H1 (cell line): ENCODE data around the gene CAV1. TPM values are rescaled to one million over a fixed set of nuclear protein-coding genes. Genes with fewer than 3 reads are reported as not detected.

Experiments used
- CTCF ChIP-seq, 3 experiments: IDR thresholded peaks; 1 replicate in 2 of 3; 2 replicates in 1 of 3; pipeline versions ENCODE4 v1.5.1 to v1.6.1; 2011; ENCODE audit warnings: low read length in 3 of 3, mild to moderate bottlenecking in 3 of 3, inconsistent platforms in 2 of 3, low read depth in 1 of 3, moderate library complexity in 1 of 3; ENCODE audit not compliant: insufficient read depth in 1 of 3; ENCODE audit errors: control extremely low read depth in 1 of 3
- EP300 ChIP-seq, 2 experiments: IDR thresholded peaks; 1 replicate in 1 of 2; 2 replicates in 1 of 2; pipeline ENCODE4 v1.6.1; 2011 to 2012; ENCODE audit warnings: low read depth in 2 of 2, low read length in 2 of 2, mild to moderate bottlenecking in 2 of 2, borderline replicate concordance in 1 of 2, inconsistent platforms in 1 of 2, moderate library complexity in 1 of 2
- RBBP5 ChIP-seq: IDR thresholded peaks from 2 replicates; pipeline ENCODE4 v1.7.1; 2012; ENCODE audit warnings: low read depth, mild to moderate bottlenecking, inconsistent platforms, low read length, moderate library complexity, borderline replicate concordance
- SIRT6 ChIP-seq: IDR thresholded peaks from one replicate; pipeline ENCODE4 v1.7.1; 2012; ENCODE audit warnings: low read length, inconsistent platforms
- polyA plus RNA-seq, 7 experiments: library from polyadenylated mRNA; depleted of rRNA in 3 of 7; stranded (reverse) in 5 of 7; unstranded in 2 of 7; fragments of >200 nt in 5 of 7; fragments of 200-250 nt in 2 of 7; gene quantifications; 1 replicate in 5 of 7; 2 replicates in 1 of 7; 4 replicates in 1 of 7; pipeline versions ENCODE4 v1.2.1 to v1.2.3, GENCODE V29; 2011 to 2013; ENCODE audit warnings: missing spikeins in 2 of 7, mixed read lengths in 2 of 7
- total RNA-seq: library from RNA; stranded (reverse); fragmentation: NEBNext Ultra II Directional; extraction: Animal tissue kit (Norgen Biotek cat#: 25700); gene quantifications from 2 replicates; pipeline ENCODE4 v1.2.1, GENCODE V29; 2021

CAV1 gene
- total and polyA plus RNA-seq, 2 of the 8 experiments (the other 6 are each of a cell fraction or from before 2014, with no cell fraction given) = 16.3 to 21.8 TPM

DNA sequence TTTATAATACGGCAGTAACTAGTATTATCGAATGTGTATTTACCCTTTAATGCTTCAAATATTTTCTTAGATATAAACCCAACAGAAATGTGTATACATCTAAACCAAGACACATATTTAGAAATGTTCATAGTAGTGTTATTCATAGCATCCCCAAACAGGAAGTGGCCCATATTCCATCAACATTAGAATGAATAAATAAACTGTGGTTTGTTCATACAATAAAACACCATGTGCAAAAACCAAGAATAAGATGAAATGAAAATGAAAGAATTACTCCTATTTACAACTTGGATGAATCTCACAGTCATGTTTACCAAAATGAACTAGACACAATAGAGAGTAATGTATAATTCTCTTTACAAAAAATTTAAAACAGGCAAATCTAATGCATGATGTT, 34.5 kb upstream of the CAV1 start (continued):
- TF ChIP-seq CTCF (IDR thresholded peaks at IDR 0.05; ENCODE audit: control extremely low read depth in 1 of 3, insufficient read depth in 1 of 3, low read depth in 1 of 3, low read length in 3 of 3) (no peak), EP300 (IDR thresholded peaks at IDR 0.05; ENCODE audit: borderline replicate concordance in 1 of 2, low read depth in 2 of 2, low read length in 2 of 2) (no peak), SIRT6 (no peak), RBBP5 (no peak)
